Measurements from ENCODE around the gene POM121L2.

- TF ChIP-seq SMC3 (conservative IDR thresholded peaks at IDR 0.05; ENCODE audit: poor library complexity) (no peak), CTCF (IDR thresholded peaks at IDR 0.05; ENCODE audit: poor library complexity, severe bottlenecking) (no peak), EZH2 (IDR thresholded peaks at IDR 0.05; ENCODE audit: borderline replicate concordance, insufficient read depth, low read length, poor library complexity, severe bottlenecking) (no peak), EP300 (conservative IDR thresholded peaks at IDR 0.05; ENCODE audit: poor library complexity, severe bottlenecking) (no peak), POLR2AphosphoS5 (IDR thresholded peaks at IDR 0.05) (no peak)
Measured at GRCh38 chr6:27294409-27294808, 17.7 kb downstream of the POM121L2 start.

All from neural cell (in vitro differentiated cells).